AG08396 (cell line): ENCODE measurements around the gene FAHD1.

Experiments
- DNase-seq: peaks from one replicate; pipeline ENCODE4 v3.0.0; 2012; ENCODE audit warnings: low spot score, mixed read lengths

Gene FAHD1

DNA sequence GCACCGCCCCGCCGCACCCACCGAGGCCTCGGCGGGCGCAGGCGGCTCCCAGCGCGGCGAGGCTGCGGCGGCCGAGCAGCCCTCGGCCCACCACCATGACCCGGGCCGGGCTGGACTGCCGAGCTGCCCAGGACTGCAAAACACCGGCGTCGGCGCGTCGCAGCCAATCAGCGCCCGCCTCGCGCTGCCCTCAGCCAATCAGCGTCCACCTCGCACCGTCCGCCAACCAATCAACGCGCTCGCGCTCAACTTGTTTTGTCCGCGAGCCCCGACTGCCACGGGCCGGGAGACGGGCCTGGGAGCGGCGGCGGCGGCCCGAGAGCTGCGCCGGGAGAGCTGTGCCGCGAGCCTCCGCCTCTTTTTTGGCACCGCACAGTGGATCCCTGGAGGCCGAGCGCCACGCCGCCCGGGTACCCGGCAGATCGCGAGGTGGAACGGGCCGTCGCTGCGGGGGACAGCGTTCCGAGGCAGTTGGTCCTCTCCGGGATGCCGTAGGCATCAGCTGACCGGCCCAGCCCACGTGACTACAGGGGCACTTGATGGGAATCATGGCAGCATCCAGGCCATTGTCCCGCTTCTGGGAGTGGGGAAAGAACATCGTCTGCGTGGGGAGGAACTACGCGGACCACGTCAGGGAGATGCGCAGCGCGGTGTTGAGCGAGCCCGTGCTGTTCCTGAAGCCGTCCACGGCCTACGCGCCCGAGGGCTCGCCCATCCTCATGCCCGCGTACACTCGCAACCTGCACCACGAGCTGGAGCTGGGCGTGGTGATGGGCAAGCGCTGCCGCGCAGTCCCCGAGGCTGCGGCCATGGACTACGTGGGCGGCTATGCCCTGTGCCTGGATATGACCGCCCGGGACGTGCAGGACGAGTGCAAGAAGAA, at the start of gene FAHD1, which contains the start of gene HAGH:
FAHD1 (plus strand) TSS at position 516 of the 883 bp plus-strand sequence; CDS start at position 549, 33 bp downstream.
HAGH (minus strand) TSS at position 135 of the 883 bp plus-strand sequence; CDS start at position 97, 38 bp downstream.
- DNase-seq: peak; percentile 100

DNA sequence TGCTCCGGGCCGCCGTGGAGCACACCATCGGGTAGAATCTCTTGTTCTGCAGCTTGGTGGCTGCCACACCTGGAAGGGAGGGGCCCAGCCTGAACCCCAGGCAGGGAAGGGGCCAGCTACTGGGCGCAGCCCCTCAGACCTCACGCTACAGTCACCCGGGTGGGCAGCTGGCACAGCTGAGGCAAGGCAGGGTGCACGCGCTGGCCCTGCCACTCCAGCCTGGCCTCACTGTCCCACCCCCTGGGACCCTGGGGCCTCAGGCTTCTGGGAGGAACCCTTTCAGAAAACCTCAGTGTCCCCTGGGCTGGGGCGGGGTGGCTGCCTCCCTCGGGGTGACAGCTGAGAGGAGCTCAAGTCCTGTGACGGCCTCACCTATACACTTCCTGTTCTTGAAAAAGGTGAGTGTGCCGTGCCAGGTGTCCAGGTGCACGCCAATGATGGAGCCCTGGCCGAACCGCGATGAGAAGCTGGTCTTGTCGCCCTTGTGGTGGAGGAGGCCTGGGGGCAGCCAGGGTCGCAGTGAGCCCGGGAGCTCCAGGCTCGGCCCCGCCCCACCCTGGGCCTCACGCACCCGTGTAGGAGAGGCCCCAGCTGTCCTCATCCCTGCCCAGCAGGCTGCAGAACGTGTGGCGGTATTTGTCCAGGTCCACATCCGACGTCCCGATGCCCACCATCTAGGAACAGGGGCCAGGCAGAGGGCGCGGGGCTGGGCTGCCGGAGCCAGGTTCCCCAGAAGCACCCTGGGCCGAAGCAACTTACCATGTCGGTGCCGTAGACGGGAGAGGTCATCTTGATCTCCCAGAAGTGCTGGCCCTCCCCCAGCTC, 49.4 kb upstream of the FAHD1 start:
- no peak for DNase-seq

GRCh38 chr16:1778200-1779179, 48.5 kb upstream of the FAHD1 start:
- no peak for DNase-seq

DNA sequence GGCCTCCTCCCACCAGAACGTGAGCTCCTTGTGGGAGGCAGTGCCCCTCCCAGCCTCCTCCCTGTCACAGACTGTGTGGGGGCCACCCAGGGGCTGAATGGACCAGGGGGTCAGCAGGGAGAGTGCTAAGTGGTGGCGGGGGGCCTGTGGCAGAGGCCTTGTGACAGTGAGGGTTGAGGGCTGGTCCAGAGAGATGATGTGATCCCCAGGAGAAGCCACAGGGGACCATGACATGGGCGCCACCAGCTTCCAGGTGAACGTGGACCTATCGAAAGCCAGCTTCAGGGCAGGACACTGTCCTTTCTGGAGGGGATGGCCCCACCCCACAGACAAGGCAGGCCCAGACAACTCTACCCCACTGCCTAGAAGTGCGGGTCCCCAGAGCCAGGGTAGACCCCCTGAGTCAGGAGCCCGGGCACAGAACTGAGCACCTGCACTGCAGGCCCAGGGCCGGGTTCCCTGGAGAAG, 47.7 kb upstream of the FAHD1 start:
- DNase-seq: no peak

GRCh38 chr16:1779741-1780676, 47.0 kb upstream of the FAHD1 start:
- no peak for DNase-seq

DNA sequence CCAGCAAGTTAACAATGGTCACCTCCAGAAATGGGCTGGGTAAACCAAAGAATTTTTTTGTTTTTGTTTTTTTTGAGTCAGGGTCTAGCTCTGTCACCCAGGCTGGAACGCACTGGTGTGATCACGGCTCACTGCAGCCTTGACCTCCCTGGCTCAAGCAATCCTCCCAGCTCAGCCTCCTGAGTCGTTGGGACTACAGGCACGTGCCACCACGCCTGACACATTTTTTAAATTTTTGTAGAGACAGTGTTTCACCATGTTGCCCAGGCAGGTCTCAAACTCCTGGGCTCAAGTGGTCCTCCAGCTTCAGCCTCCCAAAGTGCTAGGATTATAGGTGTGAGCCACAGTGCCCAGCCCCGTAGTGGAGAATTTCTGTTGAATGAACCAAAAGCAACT, 46.3 kb upstream of the FAHD1 start:
- DNase-seq: no peak

DNA sequence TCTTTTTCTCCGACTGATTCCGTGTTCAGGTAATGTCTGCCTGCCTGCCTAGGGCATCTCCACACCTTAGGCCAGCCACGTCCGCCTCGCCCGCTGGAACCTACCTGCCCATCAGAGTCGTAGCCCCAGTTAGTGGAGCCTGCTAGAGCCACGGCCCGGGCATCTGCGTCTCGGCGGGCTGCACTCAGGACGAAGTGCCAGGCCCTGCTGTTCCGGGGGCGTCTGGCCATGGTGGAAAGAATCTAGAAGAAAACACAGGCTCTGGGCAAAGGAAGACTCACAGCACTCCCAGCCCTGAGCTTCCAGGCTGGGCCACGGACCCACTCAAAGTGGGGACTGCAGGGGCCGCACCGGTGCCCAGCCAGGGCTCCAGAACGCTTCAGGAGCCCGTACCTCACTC, 45.8 kb upstream of the FAHD1 start:
- no peak for DNase-seq

DNA sequence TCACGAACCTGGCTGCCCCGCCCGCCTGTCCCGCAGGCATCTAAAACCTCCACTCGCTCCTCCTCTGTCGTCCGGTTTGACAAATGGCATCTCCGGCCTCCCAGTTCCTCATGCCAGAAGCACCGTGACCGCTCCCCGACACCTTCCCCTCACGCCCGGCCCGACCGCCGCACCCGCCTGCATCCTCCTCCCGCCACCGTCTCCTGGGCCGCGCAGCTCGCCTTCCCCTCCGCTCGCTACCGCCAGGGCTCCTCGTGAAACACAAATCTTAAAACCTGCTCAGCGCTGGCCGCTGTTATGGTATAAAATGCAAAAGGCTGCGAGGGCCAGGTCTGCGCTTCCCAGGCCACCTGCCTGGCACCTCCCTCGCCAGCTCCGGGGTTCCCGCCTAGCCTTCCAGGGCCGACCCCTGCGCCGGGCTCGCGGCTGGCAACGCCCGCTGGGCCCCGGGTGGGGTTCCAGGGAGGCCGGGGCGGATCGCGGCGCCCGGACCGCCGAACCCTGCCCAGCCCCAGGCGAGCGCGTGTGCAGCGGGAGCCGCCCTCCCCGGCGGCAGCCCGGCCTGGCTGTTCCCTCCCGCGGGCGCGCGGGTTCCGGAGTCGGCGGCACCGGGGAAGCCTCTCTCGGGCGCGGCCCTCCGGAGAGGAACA, 45.1 kb upstream of the FAHD1 start:
- DNase-seq: peak; percentile 65

GRCh38 chr16:1782408-1783264, 44.4 kb upstream of the FAHD1 start, which contains the start of the genes NUBP2 and SPSB3:
TSS of gene NUBP2 (plus strand) at chr16:1782960. CDS start at chr16:1783021, 61 bp downstream.
TSS of gene SPSB3 (minus strand) at chr16:1782571. CDS start at chr16:1781483, 1,088 bp downstream.
- peak; percentile 99 for DNase-seq

- DNase-seq: no peak
Observed at GRCh38 chr16:1784977-1785845, 41.8 kb upstream of the FAHD1 start.

DNA sequence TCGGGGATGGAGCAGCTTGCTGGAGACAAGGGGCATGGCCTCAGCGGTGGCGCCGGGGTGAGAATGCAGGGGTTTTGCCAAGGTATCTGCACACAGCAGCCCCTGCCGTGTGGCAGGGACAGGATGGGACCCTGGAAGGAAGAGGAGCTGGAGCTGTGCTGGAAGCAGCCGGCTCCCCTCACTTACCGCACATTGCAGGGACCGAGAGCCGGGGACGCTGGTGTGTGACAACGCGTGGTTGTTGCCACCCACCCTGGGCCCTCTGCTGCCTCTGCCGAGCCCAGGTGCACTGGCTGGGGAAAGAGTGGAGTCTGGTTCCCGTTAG, 41.2 kb upstream of the FAHD1 start:
- no peak for DNase-seq

- DNase-seq: no peak
Observed at GRCh38 chr16:1786242-1787055, 40.6 kb upstream of the FAHD1 start.

DNA sequence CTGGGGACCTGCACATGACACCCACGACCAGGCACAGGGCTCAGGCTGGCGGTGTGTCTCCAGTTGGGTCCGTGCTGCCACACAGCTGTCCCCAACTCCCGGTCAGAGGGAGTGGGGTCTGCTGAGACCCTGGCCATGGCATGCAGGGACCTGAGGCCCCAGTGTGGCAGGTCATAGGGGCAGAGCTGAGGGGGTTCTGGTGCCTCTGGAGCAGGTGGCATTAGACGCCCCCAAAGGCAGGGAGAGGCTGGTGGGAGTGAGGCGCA, 40.0 kb upstream of the FAHD1 start:
- DNase-seq: no peak

GRCh38 chr16:1787322-1788094, 39.5 kb upstream of the FAHD1 start:
- no peak for DNase-seq

- DNase-seq: no peak
Observed at GRCh38 chr16:1788095-1788707, 38.8 kb upstream of the FAHD1 start.

- DNase-seq: no peak
Observed at GRCh38 chr16:1788708-1789100, 38.3 kb upstream of the FAHD1 start.
